Kasumi-1 (cell line): Measurements from ENCODE around the gene ZBTB16.

Source experiments
- DNase-seq, 2 experiments: peaks; one replicate each; lab custom pipeline; 2025; lab: John Stamatoyannopoulos, UW

ZBTB16 gene

GRCh38 chr11:114130629-114131277 is 71.2 kb downstream of the ZBTB16 start:
- DNase-seq, result no peak

DNA sequence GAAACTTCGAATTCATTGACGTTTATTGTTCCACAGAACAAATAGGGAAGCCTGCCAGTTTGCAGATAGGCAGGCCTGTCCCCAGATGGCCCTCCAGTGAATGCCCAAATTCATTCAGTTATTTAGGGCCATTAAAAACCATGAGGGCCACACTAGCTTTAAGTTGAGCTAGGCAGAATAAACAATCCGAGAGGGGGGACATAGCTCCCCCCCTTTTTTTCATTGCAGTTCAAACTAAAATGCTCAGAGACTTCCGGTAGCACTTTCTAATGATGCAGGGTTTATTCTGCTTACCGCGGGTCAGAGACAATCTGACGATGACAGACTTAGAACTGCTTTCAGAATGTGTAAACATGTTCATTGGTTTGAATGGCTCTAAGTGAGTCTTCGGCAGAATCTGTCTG is 72.0 kb downstream of the ZBTB16 start:
- no peak for DNase-seq

GRCh38 chr11:114132417-114132816 is 72.9 kb downstream of the ZBTB16 start:
- DNase-seq, result no peak

DNA sequence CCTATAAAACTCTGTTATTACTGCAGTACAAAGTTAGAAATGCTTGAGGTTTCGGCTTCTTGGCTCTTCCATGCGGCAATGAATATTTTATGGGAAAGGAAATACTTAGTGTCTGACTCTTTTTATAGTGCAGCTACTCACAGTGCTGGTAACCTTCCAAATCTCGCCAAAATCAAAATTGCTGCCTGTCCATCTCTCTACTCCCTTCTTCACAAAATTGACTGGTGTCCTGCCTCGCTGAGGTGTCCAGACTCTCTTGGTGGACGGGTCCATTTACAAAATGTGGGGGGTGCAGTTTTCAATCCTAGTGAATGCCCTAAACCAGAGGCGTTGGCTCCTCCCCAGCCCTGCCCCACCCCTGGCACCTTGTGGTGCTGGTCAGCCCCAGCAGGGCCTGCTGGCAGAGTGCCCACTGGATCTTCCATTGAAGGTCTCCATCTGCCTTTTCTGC is 73.5 kb downstream of the ZBTB16 start:
- DNase-seq, result no peak

DNA sequence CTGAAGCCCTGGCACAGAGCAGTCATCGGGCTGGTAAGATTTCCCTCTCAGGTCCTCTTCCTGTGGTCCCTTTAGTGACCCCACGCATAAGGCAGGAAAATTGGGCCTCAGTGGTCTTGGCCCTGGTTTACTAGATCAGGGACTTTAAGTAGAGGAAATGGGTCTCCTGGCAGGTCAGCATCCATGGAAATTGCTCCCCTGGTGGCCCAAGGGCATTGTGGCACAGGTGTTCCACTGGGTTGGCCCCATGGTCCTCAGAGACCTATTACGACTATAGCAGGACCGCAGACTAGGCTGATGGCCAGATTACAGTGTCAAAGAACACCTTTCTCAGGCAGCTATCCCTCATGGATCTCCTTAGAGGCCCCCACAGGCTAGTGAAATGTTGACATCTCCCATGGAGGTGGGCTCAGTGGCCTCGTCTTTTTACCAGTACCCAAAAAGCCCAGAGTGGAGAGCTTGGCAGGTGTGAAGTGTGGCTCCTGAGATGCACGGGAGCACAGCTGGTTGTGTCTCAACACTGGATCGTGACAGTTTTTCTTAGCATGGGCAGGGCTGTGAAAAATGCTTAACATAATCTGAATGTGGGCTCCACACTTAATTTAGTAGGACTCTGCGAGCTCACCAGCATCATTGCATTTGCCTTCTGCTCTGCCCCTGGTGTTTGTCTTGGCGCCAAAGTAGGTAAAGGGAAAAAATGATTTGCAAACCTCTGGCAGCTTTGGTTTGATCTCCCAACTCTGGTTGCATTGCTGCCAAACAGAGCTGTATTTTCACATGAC is 74.2 kb downstream of the ZBTB16 start:
- DNase-seq, result no peak

GRCh38 chr11:114134870-114135269 is 75.4 kb downstream of the ZBTB16 start:
- no peak for DNase-seq

GRCh38 chr11:114135737-114136151 is 76.2 kb downstream of the ZBTB16 start:
- peak in 1 of 2 experiments; percentile 35 for DNase-seq

DNA sequence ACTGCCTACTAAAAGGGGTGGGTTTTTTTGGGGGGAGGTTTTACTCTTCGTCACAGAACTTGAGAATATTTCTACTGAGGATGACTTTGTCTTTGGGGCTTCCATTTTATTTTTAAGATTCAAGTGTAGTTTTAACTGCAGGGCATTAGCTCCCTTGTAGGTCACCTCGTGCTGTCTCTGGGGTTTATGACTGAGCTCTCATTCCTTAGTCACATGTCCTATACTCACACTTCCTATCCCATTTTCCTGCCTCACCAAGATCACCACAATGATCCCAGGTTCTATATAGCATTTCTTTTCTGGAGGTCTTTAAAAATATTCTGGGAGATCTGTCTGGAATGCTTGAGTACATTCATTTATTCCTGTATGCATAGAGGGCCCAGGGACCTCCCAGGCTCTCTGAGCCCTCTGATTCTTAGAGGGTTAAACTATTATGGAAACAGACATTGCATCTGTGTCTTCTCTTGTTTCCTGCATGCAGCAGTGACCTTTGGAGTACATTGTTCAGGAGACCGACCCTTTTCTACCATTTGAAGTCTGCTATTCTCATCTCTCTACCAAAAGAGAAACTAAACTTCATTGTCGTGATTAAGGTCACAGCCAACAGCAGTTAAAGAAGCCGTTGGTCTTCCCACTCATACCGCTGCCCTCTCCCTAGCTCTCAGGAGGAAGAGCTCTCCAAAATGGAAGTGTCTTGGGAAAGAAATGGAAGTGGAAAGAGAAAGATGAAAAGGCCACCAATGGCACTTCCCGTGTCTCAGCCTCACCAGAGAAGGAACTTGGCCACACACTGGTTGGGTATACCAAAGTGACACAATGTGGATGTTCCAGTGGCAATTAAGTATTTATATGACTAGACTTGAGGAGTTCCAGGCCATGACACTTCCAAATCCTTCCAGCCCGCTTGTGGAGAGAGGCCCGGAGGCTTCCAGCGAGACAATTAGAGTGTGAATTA is 77.5 kb downstream of the ZBTB16 start:
- no peak for DNase-seq

GRCh38 chr11:114137838-114138237 is 78.3 kb downstream of the ZBTB16 start:
- DNase-seq, result no peak

DNA sequence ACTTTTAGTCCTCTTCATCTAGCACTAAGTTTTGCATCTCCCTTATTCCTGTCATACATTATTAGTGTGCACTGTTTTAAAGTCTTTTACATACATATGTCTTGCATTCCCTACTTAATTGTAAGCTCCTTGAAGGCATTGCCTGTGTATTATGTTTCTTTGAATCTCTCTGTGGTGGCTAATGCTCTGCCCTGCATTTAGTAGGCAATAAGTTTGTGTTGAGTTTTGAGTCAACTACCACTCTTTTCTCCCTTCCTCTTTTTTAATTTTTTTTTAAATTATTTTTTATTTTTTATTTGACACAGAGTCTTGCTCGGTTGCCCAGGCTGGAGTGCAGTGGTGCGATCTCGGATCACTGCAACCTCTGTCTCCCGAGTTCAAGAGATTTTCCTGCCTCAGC is 78.9 kb downstream of the ZBTB16 start:
- no peak for DNase-seq

DNA sequence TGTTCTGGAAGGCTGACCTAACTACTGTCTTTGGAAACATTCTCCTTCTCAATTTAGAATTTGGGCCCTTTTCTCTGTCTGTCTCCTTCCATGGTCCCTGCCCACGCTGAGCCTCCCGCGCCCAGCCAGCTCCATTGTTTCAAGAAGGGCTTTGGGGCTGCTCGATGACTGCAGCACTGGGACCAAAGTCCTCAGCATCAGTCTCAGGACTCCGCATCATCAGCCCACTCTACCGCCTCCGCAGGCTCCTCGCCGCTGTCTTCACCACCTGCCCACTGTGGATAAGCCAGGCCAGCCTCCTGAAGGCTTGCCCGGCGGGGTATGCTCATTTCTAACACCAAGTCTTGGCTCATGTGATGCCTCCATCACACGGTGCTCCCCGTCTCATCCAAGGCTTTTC is 81.3 kb downstream of the ZBTB16 start:
- DNase-seq, result no peak

- DNase-seq, result no peak
Observed at GRCh38 chr11:114141863-114142580, 82.5 kb downstream of the ZBTB16 start.

GRCh38 chr11:114142707-114143106 is 83.2 kb downstream of the ZBTB16 start:
- no peak for DNase-seq

GRCh38 chr11:114145166-114145775 is 85.8 kb downstream of the ZBTB16 start:
- no peak for DNase-seq

GRCh38 chr11:114147375-114148012 is 88.0 kb downstream of the ZBTB16 start:
- DNase-seq, result no peak

DNA sequence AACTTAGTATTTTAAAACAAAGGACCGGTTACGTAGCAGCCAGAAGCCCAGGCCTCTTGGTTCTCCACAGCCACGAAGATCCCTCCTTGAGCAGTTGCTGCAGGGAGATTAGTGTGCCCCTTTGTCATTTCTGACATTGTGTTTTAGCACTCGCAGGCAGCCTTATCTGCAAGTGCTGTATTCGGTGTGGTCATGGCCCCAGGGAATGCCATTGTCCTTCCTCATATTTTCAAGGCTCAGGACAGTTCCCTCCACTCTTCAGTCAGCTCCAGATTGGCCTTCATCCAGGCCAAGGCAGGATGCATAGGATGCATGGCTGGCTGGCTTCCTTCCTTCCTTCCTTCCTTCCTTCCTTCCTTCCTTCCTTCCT is 88.5 kb downstream of the ZBTB16 start:
- DNase-seq, result no peak

GRCh38 chr11:114149689-114150407 is 90.3 kb downstream of the ZBTB16 start:
- DNase-seq, result no peak

DNA sequence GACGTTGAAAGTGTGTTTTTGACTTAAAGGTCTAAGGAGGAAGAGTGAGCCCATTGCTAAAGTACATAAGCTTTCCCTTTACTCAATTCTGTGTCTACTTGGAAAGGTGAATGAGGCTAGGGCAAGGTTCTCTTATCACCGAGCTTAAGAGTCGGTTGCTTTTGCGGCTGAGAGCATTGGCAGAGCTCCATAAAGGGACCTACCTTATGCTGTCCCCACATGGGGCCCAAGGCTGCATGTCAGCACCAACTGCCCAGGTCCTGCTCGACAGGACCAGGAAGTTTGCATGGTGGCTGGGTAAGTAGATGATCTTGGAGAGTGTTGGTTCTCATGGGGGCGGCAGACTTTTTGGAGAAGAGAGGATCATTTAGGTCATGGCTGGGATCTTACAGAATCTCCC is 91.2 kb downstream of the ZBTB16 start:
- no peak for DNase-seq

DNA sequence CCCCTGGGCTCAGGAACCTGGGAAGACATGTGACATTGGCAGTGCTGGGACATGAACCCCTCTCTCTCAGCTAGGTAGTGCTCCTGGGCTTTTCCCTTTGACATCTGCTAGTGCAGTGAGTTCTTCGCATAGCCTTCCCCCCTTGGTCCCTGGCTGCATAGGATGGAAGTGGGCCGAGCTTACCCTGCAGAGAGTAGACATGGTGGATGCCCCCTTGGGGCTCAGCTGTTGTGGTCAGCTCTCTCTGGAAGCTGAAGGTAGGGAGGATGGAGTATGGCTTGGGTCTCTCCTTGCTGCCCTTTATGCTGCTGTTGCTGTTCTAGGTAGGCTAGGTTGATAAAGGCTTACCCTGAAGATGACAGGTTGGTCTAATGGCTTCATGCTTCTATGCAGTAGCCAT is 92.1 kb downstream of the ZBTB16 start:
- DNase-seq, result no peak

DNA sequence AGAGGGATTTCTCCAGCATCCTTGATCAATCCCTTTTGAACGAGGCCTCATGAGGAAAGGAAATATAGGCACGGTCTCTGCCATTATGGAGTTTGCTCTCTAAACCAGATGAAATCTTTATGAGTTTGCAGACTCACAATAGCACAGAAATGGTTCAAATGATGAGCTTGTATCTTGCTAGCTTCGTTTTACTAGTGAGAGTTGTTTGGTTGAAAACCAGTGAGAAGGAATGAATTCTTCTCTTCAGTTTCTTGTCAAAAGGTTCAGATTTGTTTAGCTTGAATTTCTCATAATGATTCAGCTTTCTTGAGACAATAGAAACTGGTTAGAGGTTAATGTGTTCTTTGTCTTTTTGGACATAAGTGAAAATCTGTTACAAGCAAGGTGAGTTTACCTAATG is 92.7 kb downstream of the ZBTB16 start:
- DNase-seq, result no peak
